ENCODE data around the gene UBTF.
A peak's percentile ranks its signal among the peaks of the same experiment; 100 is the strongest.

The UBTF gene

DNA sequence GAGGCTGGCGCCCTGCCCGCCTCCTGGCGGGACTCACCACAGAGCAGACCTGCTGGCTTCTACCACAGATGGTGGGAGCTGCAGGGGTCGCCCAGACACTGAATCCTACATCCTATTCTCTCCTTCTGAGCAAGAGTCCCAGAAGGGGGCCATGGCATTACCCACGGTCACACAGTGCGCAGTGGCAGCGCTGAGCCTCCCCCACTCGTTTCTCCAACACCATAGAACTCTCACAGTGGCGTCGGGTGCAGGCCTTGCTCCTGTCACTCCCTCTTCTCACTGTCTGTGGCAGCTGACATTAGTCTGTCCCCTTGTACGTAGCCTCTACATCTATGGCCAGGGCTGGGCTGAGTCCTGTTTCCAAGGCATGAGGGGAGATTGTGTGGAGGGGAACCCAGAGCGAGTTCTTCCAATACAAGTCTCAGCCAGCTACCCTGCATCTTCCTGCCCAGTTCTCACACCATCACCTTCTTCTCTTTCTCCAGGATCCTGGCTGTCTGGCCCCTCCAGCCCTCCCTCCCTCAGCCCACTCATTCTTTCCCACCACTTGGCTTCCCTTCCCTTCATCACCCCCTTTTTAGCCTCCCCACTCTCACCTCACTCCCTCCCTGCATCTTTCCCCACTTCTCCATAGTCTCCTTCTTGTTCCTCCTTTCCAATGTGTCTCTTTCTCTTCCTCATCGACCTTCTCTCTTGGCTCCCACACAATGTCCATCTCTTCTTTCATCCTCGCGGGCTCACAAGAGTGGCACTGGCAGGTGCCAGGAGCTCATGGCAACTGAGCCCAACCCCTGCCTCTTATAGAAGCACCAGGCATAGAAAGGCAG is 5.9 kb downstream of the UBTF start:
- no peak for DNase-seq

DNA sequence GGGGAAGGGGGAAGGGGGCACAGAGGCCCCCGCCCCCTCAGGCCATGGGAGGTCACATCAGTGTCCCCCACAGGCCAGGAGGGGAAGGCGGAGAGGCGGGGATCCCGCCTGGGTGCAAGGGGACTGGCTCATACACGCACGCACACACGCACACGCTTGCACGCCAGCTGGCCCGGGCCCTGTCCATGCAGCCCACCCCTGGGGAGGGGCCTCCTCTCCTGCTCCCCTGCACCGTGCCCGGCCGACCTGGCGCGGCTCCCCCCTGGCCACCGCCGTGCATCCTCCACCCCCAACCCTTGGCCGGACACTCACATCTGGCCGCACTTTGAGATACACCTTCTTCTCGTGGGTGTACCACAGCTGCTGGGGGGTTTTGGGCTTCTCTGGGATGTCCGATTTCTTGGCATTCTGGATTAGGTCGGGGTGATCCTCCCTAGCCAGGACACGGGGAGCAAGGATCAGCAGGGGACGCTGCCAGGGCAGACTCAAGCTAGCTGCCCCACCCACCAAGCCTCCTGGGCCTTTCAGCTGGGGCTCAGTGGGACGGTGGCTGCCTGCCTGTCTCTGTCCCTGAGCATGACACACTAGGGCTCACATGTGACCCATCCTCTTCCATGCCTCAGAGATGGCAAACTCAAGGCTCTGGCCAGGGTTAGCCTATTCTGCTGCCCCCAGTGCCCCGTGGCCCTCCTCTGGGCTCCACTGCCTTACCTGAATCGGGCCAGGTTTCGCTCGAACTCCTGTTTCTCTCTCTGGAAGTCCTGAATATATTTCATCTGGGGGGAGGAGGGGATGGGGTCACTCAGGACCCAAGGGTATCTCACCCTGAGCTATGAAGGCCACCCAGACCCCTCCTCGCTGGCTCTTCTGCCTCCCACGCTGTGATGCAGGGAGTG is 6.7 kb downstream of the UBTF start:
- no peak for DNase-seq

DNA sequence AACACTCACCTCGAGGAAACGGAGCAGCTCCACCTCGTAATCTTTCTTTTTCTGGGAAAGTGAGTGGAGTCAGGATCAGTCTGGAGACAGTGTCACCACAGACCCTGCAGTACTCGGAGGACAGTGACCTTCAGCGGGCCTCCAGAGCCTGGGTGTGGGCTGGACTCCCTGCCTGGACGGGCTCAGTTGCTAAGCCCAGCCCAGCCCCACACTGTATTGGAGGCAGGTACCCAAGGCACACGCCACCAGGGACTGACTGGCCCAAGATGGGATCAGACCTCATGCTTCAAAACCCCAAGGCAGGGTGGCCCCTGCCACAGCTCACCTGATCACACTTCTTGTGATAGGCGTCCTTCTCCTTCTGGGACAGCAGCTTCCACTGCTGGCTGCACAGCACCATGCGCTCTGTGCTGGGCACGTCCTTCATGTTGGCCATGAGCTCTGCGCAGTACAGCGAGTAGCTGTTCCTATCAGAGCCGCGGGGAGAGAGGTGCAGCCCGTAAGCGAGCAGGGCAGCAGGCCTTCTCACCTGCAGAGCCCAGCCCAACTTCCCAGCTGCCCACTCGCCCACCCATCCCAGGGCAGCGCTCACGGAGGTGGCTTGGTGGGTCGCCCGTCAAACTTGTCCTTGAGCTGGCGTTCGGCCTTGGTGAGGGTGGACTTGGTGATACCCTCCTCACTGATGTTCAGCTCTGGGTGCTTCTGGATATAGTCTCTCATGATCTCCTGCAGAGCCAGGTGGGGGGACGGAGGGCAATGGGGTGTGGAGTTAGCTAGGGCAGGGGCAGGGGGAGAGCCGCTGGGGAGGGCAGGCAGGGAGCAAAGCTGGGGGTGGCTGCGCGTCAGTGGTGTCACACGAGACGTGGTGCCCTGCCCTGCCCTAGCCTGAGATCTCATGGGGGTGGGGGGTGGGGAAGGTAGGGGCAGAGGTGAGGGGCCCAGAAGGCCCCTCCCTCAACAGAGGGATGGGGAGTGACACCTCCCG is 7.9 kb downstream of the UBTF start:
- no peak for DNase-seq

DNA sequence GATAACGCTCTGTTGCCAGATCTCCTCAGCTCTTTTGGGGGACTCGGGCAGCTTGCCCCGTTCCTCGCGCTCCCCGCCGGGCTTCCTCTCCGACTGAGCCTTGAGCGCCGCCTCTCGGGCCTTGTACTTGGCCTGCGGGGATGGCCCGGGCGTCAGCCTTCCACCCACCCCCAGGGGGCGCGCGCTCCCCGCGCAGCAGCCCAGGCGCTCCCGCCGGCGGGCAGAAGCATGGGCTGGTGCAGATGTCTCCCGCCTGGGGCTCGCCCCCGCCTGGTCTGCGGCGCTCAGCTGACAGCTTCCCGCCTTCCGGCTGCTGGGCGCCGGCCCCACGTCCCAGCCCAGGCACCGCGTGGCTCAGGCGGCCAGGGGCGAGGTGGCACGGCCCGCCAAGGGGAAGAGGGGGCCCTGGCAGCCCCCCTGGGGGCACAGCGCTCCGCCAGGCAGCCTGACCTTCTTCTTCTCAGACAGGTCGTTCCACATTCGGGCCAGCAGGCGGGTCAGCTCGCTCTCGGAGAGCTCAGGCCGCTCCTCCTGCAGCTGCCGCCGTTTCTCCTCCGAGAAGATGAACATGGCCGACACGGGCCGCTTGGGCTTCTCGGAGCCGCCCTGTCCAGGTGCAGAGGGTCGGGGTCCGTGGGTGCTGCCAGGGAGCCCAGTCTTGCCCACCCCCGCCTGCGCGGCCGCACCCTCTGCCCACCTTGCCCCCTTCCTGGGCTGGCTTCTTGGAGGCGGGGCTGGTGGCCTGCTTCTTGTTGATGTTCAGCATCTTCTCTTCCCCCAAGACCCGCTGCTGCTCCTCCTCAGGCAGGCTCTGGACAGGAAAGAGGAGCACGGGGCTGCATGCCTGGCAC is 8.9 kb downstream of the UBTF start:
- peak; percentile 94 for DNase-seq

DNA sequence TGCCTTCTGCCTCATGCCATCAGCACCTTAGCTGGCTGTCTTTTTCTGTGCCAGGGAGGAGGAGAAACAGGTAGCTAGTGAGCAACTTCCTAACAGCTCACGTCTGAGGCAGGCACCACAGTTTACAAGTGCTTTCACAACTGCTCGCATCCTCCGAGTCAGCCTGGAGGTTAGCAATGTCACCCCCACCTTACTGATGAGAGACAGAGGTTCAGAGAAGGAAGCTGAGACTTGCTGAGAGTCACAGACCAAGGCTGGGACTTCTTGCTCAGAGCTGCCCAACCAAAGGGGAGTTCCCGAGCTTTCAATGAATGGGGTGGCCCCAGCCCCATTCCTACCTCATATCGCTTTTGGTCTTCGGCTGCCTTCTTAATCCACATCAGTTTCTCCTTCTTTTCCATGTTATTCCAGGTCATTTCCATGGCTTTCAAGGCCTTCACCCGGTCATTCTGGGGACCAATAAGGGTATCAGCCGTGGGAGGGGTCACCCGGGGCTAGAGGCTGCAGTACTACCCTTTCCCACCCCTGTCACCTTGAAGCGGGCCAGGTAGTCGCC is 9.6 kb downstream of the UBTF start:
- peak; percentile 78 for DNase-seq

DNA sequence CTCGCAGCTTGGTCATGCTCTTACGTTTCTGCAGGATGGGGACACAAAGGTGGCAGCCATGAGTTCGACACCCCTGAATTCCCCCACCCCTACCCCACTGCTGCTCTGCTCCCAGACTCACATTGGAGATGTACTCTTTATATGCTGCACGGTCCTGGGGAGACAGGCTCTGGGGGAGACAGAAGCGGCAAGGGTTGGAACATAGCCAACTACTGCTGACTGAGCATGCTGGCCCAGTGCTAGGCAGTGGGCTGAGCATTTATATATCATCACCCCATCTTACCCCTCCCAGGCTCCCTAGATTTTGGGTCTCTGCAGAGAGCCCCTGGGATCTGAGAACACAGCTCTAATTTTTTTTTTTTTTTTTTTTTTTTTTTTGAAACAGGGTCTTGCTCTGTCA is 11.7 kb downstream of the UBTF start:
- DNase-seq: no peak

DNA sequence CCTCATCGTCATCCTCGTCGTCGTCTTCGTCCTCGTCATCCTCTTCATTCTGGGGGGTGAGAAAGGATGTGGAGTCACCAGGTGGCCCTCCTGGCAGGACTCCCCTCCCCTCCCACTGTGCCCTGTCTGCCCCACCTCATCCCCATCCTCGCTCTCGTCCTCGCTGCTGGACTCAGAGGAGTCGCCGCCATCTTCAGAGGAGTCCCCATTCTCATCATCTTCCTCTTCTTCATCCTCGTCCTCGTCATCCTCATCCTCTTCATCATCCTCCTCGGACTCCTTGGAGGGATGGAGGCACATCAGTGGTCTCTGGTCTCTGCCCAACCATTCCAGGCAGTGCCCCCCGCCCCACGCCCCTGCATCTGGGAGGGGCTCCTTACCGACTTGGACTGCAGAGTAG is 12.2 kb downstream of the UBTF start:
- DNase-seq: no peak

DNA sequence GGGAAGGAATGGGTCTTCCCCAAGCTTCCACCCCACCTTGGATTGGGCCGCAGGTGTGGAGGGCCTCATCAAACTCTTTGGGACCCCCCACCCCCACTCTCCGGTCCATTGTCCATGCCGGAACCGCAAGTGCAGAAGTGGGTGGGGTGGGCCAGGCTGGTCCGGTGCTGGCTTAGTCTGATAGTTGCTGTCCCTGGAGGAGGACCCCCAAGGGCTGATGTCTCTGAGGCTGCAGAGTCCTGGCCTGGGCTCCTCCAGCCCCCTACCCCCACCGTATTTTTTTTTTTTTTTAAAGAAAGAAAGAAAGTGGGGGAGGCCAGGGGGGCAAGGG is 12.7 kb downstream of the UBTF start:
- DNase-seq: no peak

DNA sequence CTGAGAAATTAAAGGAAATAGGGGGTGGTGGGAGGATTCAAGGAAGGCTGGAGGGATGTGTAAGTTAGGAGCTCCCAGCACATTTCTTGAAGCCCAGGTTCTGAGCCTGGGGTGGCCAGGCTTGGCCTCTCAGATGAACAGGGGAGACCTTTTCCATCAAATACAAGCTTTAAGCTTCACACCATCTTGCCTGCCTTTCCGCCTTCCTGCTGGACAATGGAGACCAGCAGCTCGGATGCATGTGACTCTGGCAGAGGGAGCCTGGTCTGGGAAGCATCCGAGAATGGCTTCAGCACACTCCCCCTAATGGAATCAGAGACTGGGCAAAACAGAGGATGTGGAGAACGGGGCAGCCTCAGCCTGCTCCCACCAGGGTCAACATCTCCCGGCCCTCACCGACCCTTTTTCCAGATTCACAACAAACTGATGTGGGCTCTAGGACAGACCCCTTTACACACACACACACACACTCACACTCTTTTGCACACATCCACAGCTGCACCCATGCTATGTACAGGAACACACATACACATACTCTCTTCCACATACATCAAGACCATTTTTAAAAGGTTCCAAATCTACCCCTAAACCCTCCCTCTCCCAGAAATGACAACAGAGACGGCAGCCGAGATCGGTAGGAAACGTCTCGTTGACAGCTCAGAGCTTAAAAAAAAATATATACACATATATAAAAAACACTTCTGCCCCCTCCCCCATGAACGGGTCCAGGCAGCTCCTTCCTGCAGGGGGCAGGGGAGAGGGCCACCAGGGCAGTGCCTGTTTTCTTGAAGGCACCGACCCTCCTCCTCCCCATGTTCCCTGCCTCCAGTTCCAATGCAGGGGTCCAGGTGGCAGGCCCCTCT is 13.3 kb downstream of the UBTF start:
- DNase-seq: no peak

DNA sequence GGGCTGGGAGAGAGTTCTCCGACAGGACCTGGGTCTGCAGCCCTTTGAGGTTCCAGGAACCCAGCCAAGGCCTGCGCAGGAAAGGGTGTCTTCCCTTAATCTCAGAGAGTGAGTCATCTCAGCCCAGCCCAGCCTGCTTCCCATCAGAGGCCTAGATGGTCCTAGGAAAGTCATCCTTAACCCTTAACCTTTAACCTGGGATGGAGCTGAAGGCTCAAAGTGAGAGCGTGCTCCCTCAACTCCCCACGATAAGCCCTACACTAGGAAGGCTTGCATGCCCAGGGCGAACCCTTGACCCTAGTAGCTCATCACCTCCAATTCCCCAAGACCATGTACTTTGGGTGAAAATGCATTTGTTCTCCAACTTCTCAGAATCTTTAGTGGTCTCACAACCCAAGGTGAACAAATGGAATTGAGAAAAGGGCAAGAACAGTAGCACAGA is 15.0 kb downstream of the UBTF start:
- no peak for DNase-seq

DNA sequence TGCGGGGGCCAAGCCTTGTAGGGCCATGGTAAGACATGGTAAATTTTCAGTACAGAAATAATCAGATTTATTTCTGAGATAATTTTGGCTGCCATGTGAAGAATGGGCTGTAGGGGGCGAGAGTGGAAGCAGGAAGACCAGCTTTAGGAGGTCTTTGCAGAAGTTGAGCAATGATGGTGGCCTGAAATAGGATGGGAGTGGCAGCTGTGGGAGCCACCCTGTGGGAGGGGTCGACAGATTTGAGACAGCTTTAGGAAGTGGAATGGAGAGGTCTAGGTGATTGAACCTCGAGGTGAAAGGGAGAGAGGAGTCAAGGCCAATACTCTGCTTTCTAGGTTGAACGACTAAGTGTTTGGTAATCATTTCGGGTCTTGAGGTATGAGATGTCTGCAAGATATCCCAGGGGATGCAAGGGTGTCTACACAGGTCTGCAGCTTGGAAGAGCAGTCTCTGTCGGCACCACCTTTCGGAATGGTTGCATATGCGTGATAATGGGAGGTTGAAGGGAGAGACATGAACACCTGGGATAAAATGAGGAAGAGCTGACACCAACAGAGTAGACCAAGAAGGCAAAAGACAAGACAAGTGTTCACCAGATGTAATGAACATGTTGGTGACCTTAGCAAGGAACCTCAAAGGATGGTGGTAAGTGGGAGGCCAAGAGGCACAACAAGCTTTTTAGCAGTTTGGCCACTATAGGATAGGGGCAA is 15.6 kb downstream of the UBTF start:
- DNase-seq: peak; percentile 76

DNA sequence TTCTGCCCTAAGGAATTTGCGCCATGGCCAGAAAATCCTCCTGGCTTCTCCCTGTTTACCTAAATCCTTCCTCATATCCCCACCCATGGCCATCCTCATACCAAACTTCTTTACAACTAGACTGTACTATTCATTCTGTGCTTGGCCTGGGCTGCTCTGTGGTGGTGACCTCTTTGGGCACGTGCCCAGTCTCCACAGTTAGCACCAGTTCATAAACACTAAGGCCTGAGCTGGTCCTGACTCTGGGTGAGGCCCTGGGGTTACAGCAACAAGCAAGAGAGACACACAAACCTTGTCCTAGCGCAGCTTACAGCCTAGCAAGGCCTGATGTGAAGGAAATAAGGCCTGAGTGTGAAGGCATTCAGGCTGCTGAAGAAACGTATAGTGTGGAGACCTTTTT is 16.7 kb downstream of the UBTF start:
- no peak for DNase-seq

DNA sequence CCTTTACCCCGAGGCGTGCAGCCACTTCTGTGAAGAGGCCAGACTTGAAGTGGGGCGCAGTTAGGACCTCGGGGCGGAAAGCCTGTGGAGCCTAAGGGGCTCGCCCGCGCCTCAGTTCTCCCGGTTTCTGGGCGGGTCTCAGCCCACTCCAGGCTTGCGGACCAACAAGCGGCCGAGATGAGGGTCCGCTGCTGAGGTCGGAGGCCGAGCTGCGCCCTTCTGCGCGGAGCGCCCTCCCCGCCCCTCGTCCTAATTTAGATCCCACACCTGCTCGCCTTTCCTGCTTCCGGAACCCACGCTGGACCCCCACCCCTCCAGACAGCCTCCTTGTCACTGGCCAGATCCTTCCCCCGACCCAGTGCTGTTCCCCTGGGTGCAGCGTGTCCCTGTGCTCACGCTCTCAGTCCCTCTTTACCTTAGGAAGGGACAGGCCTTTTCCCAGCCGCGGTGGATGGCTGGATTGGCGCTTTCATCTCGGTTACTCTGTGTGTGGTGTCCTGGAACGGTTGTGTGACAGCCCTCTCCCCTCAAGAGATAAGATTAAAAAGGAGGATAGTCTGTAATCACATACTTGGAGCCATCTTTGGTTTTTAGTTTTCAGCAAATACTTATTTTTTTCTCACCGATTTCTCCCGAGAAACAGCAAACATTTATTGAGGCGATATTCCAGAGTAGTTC is 18.9 kb downstream of the UBTF start:
- DNase-seq: no peak

DNA sequence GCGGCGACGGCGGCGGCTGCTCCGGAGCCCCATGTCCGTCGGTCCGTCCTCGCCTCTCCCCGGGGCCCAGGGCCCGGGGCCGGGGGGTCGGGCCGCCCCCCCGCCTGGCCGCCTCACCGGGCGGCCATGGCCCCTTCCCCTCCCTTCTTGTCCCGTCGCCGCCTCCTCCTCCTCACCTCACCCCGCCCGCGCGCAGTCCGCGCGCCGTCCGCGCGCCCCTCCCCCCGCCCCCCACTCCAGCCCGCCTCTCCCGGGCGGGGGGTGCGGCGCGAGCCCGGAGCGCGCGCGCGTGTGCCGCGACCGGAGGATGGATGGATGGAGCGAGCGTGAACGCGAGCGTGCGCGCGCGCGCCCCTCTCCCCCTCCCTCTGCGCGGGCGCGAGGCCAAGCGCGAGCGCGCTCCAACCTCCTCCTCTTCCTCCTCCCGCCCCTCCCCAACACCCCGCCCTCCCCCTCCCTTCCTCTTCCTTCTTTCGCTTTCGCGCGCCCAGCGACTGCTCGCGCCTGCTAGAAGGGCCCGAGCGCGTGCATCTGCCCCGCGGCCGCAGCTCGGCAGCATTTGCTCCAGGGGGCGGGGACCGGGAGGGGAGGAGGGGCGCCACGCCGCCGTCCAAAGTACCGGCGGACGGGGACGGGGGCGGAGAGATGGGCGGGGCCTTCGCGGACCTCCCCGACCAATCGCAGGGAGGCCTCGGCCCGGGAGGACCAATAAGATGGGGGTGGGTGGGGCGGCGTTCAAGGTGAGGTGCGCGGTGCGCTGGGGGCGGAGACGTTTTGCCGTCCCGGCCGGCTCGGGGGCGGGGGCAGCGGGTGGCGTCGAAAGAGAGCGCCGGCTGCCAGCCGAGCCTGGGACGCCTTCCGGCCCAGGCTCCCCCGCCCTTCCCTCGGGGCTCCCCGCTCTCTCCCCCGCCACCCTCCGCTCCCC is 19.7 kb downstream of the UBTF start, which contains the start of gene ATXN7L3:
ATXN7L3 (minus strand) TSS at position 332 of the 925 bp plus-strand sequence. CDS start 1,814 bp downstream, outside the sequence.
- DNase-seq: peak; percentile 100

DNA sequence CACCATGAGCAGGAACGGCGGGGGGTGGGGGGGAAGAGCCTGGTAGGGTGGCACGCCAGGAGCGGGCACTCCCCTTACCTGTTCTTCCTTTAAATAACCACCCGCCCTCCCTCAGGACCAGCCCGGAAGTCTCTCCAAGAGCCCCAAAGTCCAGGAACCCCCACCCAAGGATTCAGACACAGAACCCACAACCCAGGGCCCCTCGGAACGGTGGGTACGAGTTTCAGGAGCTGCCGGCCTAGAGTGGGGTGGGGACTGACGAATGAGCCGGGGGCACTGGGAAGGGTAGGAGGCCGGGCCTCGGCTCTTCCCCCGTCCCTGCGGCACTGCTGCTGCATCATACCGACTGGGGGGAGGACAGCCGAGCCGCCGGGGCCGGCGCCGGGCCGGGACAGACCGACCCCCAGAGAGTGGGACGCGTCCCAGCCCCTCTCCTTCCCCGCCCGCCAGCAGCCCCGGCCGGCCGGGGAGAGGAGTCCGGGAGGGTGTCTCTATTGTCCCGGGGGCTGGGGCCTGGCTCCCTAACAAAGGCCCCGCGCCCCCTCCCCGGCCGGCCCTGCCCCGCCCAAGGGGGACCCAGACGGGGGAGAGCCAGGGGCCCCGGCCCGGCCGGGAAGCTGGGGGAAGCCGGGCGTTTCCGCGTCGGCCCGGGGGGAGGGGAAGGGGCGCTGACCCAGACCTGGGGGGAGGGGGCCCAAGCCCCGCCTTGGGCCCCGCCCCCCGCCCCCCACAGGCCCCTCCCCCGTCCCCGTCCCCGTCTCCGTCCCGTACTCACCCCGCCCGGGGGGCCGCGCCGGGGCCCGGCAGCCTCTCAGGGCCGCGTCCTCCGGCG is 20.5 kb downstream of the UBTF start:
- DNase-seq: peak; percentile 61

DNA sequence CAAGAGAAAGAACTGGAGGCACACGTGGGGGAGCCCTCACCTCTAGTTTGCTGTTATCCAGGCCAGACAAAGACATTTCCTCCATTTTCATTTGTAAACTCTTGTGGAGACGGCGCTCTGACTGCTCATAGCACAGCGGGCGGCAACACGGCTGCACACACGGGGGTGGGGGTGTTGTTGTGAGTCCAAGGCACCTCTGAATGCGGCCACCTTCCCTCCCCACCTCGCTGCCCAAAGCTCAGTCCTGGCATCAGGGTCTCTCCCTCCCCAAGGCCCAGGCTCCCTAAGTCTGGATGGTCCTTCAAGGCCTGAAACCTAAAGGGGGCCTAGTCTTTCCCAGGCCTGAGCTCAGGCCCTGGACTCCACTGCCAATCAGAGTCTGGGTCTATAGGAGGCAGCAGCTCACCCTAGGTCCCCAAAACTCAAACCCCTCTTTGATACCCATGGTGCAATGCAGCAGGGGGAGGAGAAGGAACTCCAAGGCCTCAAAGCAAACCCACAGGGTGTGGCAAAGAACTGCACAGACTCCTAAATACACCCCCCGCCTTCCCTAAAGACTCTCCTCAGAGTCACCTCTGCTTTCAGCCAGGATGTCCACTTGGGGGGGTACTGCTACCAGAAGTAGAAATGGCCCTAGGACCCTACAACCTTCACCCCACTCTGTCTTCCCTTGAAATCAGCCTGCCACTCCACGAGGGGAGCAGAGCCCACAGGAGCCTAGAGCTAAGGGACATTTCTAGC is 21.3 kb downstream of the UBTF start:
- peak; percentile 50 for DNase-seq

Measured in activated CD4-positive, alpha-beta T cell treated with anti-CD3 and anti-CD28 coated beads for 48 hours (primary cell).